GM18526 (cell line): ENCODE measurements around the gene KIFAP3.

Experiments
- POLR2A ChIP-seq: IDR thresholded peaks from 3 replicates; pipeline ENCODE4 v1.6.1; 2011; ENCODE audit not compliant: insufficient read length; ENCODE audit errors: extremely low read depth

The KIFAP3 gene

DNA sequence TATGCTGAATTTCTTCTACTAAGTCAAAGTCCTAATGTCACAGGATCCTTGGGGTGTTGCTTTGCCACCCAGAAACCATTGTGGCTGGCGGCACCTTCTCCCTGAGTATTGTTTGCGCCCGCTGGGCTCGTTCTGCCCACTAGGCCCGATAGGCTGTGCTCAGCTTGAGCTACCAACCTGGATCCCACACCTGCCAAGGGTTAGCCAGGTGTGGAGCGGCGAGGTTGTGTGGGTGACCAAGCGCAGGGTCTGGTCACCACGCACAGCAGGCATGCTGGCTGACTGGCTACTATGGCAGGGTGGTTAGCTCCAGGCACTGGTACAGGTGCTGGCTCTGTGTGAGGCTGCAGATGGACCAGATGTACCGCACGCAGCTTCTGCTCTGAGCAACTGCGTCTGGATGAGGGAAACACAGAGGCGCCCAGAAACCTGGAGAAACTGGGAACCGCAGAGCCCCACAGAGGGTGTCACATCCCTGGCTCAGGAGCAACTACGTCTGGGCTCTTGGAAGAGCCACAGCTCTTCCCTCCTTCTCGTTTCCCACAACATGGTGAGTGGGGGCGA lies 130.4 kb downstream of the KIFAP3 start:
- TF ChIP-seq POLR2A = no peak

GRCh38 chr1:169941982-169942830 lies 132.3 kb downstream of the KIFAP3 start:
- no peak for TF ChIP-seq POLR2A

DNA sequence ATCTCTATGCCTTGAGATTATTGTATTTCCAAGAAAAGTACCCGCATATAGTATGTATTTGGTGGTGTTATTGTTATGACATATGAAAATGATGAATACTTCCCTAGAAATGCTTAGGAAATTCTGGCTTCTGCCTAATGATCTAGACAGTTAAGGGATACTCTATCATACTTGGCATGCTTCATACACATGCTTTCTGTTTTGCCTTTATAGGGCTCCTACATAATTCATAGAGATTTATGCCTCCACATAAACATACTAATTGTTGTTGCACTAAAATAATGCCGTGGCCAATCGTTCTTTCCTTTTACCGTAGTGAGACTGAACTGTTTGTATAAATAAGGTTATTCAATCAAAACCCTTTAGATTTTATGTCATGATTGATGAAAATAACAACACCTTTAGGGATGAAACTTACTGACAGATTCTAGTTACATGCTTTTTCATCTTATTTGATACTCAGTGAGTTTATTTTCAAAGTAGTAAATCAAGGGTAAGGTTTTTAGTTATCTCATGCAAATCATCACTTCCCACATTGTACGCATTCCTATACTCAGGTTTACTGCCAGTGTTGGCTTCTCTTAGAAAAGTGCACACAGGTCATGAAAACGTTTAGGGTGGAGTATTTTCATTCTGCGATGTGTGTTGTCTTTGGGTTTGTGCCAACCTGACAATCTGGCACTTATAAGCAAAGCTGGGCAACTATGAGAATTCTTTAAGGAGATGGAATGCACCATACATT lies 140.3 kb downstream of the KIFAP3 start:
- TF ChIP-seq POLR2A = no peak

GRCh38 chr1:169931795-169932231 lies 142.7 kb downstream of the KIFAP3 start:
- TF ChIP-seq POLR2A = no peak

- no peak for TF ChIP-seq POLR2A
These were observed 145.3 kb downstream of the KIFAP3 start for GRCh38 chr1:169929210-169929526.

DNA sequence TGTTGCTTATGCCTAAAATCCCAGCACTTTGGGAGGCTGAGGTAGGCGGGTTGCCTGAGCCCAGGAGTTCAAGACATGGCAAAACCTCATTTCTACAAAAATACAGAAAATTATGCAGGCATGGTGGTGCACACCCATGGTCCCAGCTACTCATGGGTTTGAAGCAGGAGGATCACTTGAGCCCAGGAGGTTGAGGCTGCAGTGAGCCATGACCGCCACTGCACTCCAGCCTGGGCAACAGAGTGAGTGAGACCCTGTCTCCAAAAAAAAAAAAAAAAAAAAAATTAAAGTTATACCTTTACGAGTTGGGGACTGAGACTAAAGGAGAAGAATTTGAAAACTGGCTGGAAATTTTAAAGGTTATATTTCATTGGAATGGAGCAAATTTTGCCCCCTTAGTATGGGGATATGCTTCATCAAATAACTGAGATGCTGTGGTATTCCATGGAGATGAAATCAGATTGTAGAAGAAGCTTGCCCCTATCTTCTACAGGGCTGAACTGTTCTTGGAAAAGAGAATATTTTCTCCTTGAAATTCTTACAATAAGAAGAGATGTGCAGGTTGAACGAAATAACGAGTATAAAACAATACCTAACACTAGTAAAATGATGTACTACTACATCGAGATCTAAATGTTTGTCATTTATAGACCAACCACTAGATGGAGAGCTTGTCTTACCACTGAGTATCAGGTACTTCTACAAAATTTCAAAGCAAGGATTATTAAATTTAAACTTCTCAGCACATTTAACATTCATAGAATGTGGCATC lies 145.9 kb downstream of the KIFAP3 start:
- no peak for TF ChIP-seq POLR2A

DNA sequence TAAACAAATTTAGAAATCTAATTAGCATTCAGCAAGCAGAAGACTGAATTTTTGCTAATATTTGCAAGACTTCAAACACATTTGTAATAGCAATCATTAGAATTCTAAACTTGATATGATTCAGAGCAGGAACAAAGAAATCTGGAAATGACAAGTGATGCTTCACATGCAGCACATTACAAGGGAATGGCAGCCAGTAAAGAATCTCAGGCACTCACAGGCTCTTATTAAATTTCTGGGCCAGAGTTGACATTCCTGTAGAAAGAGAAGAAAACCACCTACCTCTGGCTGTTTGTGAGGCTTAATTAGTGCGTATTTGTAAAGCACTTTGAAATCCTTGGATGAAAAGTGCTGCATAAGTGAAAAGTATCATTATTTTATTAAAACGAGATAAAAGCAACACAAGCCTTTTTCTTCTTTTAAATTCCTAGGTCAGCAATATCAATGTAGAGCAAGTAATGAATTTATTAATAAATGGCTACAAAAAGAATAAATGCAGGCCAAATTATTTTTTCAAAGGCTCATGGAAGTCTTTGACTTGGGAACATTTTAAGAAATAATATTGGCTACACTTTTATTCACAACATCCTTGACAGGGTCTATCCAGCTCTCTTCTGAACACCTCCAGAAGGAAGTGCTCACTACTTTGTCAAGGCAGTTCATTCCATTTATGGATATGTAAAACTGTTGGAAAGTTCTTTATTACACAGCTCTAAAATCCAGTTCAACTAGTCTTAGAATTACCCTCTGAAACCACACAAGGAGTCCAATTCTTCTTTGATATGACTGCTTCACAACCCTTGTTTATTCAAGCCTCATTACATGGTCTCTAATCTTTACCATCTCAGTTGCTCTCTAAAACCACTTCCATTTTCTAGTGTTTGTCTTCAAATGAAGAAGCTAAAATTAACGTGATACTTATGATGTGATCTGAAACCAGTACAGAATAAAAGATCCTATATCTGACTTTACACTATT lies 148.7 kb downstream of the KIFAP3 start:
- no peak for TF ChIP-seq POLR2A

- no peak for TF ChIP-seq POLR2A
These were observed 149.7 kb downstream of the KIFAP3 start for GRCh38 chr1:169924829-169925228.

GRCh38 chr1:169924063-169924462 lies 150.4 kb downstream of the KIFAP3 start:
- no peak for TF ChIP-seq POLR2A

- no peak for TF ChIP-seq POLR2A
These were observed 153.4 kb downstream of the KIFAP3 start for GRCh38 chr1:169921080-169921479.

DNA sequence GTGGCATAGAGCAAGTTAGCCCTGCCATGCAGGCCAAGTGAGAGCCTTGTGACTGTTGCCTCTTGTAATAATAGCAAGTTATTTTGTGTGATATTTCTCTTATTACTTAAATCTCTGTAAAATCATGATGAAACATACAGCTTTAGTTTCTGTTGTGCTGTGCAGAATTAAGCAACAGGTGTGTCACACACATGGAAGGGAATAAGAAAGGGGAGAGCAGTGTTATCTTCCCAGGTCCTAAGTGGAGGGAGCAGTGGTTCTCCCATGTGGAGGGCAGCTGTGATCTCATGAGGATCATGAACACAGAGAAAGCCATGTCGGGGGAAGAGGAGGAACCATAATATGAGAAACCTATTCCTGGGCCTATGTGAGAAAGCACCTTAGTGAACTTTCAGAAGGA lies 155.6 kb downstream of the KIFAP3 start:
- no peak for TF ChIP-seq POLR2A

- TF ChIP-seq POLR2A = no peak
These were observed 159.3 kb downstream of the KIFAP3 start for GRCh38 chr1:169915150-169915549.

DNA sequence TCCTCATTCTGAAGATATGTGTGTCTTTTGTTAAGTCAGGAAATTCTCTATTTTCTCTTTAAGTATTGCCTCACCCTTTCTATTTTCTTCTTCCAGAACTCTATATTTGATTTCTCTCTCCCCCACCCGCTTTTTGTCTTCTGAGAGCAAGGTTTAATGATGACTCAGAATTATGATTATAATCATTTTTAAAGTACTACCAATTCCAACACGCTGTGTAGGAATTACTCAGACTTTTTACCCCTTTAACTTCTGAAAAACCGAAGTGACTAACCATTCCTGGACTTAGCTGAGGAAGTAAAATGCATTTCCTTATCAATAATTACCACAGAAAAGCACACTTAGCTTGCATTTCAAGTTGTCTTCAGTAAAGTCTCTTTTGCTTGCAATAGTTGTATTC lies 160.0 kb downstream of the KIFAP3 start:
- TF ChIP-seq POLR2A = no peak

DNA sequence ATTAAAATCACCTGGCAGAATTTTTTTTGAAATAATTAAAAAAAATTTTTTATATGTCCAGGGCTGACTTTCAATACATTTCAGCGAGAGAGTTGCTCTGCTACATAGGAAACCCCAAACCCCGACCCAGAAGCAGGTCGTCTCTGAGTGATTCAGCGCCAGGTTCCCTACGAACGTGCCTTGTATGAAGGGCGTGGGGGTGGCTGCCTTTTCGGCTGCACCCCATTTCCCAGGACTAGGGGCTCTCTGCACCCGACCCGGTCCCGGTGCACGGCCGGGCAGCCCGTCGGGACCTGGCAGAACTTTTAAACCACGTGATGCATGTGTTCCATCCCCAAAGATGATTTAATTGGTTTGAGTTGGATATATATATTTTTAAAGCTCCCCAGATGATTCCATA lies 165.0 kb downstream of the KIFAP3 start:
- no peak for TF ChIP-seq POLR2A
